ENCODE data around the gene UNC5C.

- TF ChIP-seq CTCF (IDR thresholded peaks at IDR 0.05; ENCODE audit: low read length) (no peak), EZH2 (IDR thresholded peaks at IDR 0.05; ENCODE audit: borderline replicate concordance, low read length) (no peak)
These were observed 293.2 kb downstream of the UNC5C start for GRCh38 chr4:95255396-95256107.
